Thyroid gland (tissue), 4 donors: ENCODE measurements around the gene ACSF3.

Experiments used
- CTCF ChIP-seq, 6 experiments: fragments of 200-600 bp in 3 of 6; fragments of 450-650 bp in 3 of 6; sonication (generic) in 3 of 6; IDR thresholded peaks; one replicate each; pipeline ENCODE4 v1.5.1; 2016 to 2019; ENCODE audit warnings: antibody characterized with exemption in 6 of 6, mild to moderate bottlenecking in 2 of 6, inconsistent platforms in 1 of 6, moderate library complexity in 1 of 6
- POLR2A ChIP-seq, 2 donors: fragments of 450-650 bp; IDR thresholded peaks; one replicate each; pipeline ENCODE4 v1.6.1; 2017; ENCODE audit warnings: antibody characterized with exemption in 2 of 2, mild to moderate bottlenecking in 2 of 2, moderate library complexity in 1 of 2

GRCh38 chr16:89179148-89179484 lies 85.5 kb downstream of the ACSF3 start:
- TF ChIP-seq POLR2A (IDR thresholded peaks at IDR 0.05) (no peak), CTCF (IDR thresholded peaks at IDR 0.05) (no peak)
